Aorta (tissue), 5 donors: ENCODE data around the gene AKT3. TPM values are rescaled to one million over a fixed set of nuclear protein-coding genes. Genes with fewer than 3 reads are reported as not detected.
"Not testable (repeated sequence)": the region's sequence is repeated elsewhere in the genome, so short reads cannot be mapped to it uniquely, and the experiment has no call there.

Source experiments
- ATAC-seq: fragments of 200-7000 bp; cut with Tn5 transposase; one replicate; pipeline ENCODE4 v1.9.1; 2022; ENCODE audit warnings: moderate library complexity; ENCODE audit not compliant: low FRiP score
- DNase-seq, 2 donors: peaks; one replicate each; pipeline ENCODE4 v3.0.0-alpha.2; 2020
- H3K27ac ChIP-seq, 2 donors: one replicate each; pipeline ENCODE4 v1.5.1; 2013; ENCODE audit warnings: low read length in 2 of 2, mild to moderate bottlenecking in 2 of 2, moderate library complexity in 2 of 2, control low read depth in 1 of 2, inconsistent platforms in 1 of 2, low read depth in 1 of 2
- H3K27me3 ChIP-seq, 2 donors: one replicate each; pipeline ENCODE4 v1.6.1; 2013; ENCODE audit warnings: control low read depth in 1 of 2, low read length in 1 of 2, mild to moderate bottlenecking in 1 of 2, moderate library complexity in 1 of 2; ENCODE audit not compliant: insufficient read depth in 2 of 2, control insufficient read depth in 1 of 2
- H3K36me3 ChIP-seq, 2 donors: one replicate each; pipeline ENCODE4 v1.6.1; 2013; ENCODE audit warnings: control low read depth in 1 of 2, low read length in 1 of 2, mild to moderate bottlenecking in 1 of 2; ENCODE audit not compliant: insufficient read depth in 2 of 2, control insufficient read depth in 1 of 2
- H3K4me1 ChIP-seq, 2 donors: one replicate each; pipeline ENCODE4 v1.6.1; 2013; ENCODE audit warnings: low read length in 2 of 2, control low read depth in 1 of 2, mild to moderate bottlenecking in 1 of 2, moderate library complexity in 1 of 2; ENCODE audit not compliant: insufficient read depth in 2 of 2, control insufficient read depth in 1 of 2
- H3K4me3 ChIP-seq, 2 donors: one replicate each; pipeline ENCODE4 v1.5.1; 2013; ENCODE audit warnings: low read length in 2 of 2, control low read depth in 1 of 2, mild to moderate bottlenecking in 1 of 2
- H3K9me3 ChIP-seq: one replicate; pipeline ENCODE4 v1.6.1; 2013; ENCODE audit warnings: mild to moderate bottlenecking, low read length; ENCODE audit not compliant: control insufficient read depth
- WGBS, 2 donors: extraction: QIAGEN DNeasy Blood & Tissue Kit; methylation state at CpG; one replicate each; pipeline ENCODE4 v1.1.7; 2013; 5-methylcytosine and 5-hydroxymethylcytosine counted together
- intact Hi-C, 2 donors: fragments of 100-400 bp; cut with DNase I; formaldehyde crosslinking; loops; one replicate each; pipeline versions ENCODE4 v1.14.2 to v1.15.0; 2022
- polyA plus RNA-seq, 2 donors: library from polyadenylated mRNA; stranded (reverse); fragments of 200-250 nt; gene quantifications; one replicate each; pipeline ENCODE4 v1.2.3, GENCODE V29; 2013
- total RNA-seq, 2 donors: library from RNA; stranded (reverse); fragmentation: NEBNext Ultra II Directional; extraction: Animal tissue kit (Norgen Biotek cat#: 25700); gene quantifications; one replicate each; pipeline ENCODE4 v1.2.1, GENCODE V29; 2021
- donor health status: healthy with polysubstance abuse.
- donor health status: Bipolar disorder and iron deficiency.
- donor health status: DM: no; HTN: no; CAD: no.
- donor health status: DM: no; HTN: no; CAD: no.
- donor health status: DM: yes; HTN: yes; CAD: no.

The AKT3 gene
- total and polyA plus RNA-seq, 4 donors: 18.6 to 177 (median 104) TPM

- DNase-seq (no peak), ATAC-seq (no peak)
- intact Hi-C loops: no loop called here
- no peaks in the 10 kb centered on the region for H3K27me3 ChIP-seq
- H3K4me3 ChIP-seq: no peak overlapping the region
- H3K36me3 ChIP-seq: no peaks in the 10 kb centered on the region
- H3K9me3 ChIP-seq: no peaks in the 10 kb centered on the region
- no peak overlapping the region for H3K27ac ChIP-seq
- 33 to 50% methylated on average over 3 of the region's 3 CpGs for WGBS, 2 donors
- peaks cover 2 to 19% of the 10 kb centered on the region in 2 donors for H3K4me1 ChIP-seq
These were observed 59.6 kb downstream of the AKT3 start for GRCh38 chr1:243790404-243790803.

DNA sequence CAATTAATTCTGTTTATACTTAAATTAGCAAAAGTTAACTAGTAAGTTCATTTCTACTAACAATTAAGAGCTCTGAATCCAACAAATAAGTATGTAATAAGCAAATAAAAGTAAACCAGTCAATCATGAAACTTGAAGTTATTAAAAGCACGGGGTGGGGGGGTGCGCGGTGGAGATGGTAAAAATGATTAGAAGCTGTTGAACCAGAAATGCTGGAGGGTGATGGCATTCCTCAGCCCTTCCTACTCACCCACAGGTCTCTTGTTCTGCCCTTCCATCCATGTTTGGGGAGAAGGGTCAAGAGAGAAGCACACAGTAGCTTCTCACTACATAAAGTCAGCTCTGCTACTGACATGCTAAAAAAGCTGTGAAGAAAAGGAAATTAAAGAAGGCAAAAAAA lies 63.5 kb downstream of the AKT3 start:
- Histone ChIP-seq H3K4me1 (peaks cover 4 to 15% of the 10 kb centered on the region in 2 donors), H3K27ac (peak overlapping the region in 1 of 2 donors; percentile 1), H3K36me3 (no peaks in the 10 kb centered on the region), H3K4me3 (no peak overlapping the region), H3K9me3 (no peaks in the 10 kb centered on the region), H3K27me3 (no peaks in the 10 kb centered on the region)
- ATAC-seq (no peak), DNase-seq (no peak)
- 46 to 52% methylated on average over 3 of the region's 3 CpGs for WGBS, 2 donors
- intact Hi-C loops: no loop called here

DNA sequence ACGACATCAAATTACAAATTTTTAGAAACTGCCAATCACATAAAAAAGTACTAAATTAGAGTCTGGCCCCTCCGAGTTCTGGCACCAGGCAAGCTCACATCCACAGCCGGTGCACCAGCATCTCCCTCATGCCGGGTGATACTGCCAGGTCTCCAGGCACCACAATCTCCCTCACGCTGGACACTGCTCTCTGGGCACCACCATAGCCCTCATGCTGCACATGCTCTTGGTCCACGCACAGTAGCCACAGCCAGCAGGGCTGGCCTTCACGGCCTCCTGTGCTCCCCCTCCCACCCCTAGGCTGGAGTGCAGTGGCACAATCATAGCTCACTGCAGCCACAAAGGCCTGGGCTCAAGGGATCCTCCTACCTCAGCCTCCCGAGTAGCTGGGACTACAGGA lies 65.5 kb downstream of the AKT3 start:
- WGBS, 2 donors: 85 to 89% methylated on average over 8 of the region's 8 CpGs
- ATAC-seq (no peak), DNase-seq (no peak)
- Histone ChIP-seq H3K36me3 (no peaks in the 10 kb centered on the region), H3K4me1 (peaks cover 4 to 9% of the 10 kb centered on the region in 2 donors), H3K9me3 (no peaks in the 10 kb centered on the region), H3K4me3 (no peak overlapping the region), H3K27me3 (no peaks in the 10 kb centered on the region), H3K27ac (no peak overlapping the region)
- intact Hi-C loops: no loop called here

- WGBS, 2 donors: 42 to 44% methylated on average over 2 of the region's 2 CpGs
- ATAC-seq (no peak), DNase-seq (no peak)
- Histone ChIP-seq H3K36me3 (no peaks in the 10 kb centered on the region), H3K27me3 (no peaks in the 10 kb centered on the region), H3K27ac (no peak overlapping the region), H3K4me1 (peaks cover 4 to 9% of the 10 kb centered on the region in 2 donors), H3K9me3 (no peaks in the 10 kb centered on the region), H3K4me3 (no peak overlapping the region)
- intact Hi-C loops: no loop called here
These were observed 66.3 kb downstream of the AKT3 start for GRCh38 chr1:243783714-243784113.

DNA sequence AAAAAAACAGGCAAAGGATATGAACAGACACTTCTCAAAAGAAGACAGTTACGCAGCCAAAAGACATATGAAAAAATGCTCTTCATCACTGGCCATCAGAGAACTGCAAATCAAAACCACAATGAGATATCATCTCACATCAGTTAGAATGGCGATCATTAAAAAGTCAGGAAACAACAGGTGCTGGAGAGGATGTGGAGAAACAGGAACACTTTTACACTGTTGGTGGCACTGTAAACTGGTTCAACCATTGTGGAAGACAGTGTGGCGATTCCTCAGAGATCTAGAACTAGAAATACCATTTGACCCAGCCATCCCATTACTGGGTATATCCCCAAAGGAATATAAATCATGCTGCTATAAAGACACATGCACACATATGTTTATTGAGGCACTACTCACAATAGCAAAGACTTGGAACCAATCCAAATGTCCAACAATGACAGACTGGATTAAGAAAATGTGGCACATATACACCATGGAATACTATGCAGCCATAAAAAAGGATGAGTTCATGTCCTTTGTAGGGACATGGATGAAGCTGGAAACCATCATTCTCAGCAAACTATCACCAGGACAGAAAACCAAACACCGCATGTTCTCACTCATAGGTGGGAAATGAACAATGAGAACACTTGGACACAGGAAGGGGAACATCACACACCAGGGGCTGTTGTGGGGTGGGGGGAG lies 77.5 kb downstream of the AKT3 start:
- intact Hi-C loops, H3K4me3 ChIP-seq, H3K36me3 ChIP-seq, ATAC-seq, H3K4me1 ChIP-seq, DNase-seq, H3K27ac ChIP-seq, H3K27me3 ChIP-seq, H3K9me3 ChIP-seq: not testable (repeated sequence)
- 98 to 99% methylated on average over 4 of the region's 4 CpGs for WGBS, 2 donors

DNA sequence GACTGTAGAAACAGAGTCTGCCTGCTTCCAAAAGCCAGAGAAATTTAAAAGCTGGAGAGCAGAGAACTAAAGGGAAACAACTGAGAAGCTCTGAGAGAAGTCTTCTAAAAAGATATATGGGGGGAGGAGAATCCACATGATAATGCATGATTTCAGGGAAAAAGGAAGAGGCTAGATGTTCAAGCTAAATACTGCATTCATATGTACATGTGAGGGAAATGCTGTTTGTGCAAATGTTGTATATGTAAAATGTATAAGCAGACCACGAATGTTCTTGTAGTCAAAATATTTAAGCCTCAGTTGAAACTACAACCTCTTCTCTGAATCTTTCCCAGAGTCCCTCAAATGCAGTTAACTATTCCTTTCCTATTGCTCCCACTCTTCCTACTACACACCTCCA lies 79.2 kb downstream of the AKT3 start:
- Histone ChIP-seq H3K27me3 (no peaks in the 10 kb centered on the region), H3K4me3 (no peak overlapping the region), H3K27ac (no peak overlapping the region), H3K4me1 (no peaks in the 10 kb centered on the region), H3K36me3 (no peaks in the 10 kb centered on the region), H3K9me3 (no peaks in the 10 kb centered on the region)
- DNase-seq (no peak), ATAC-seq (no peak)
- 36 to 42% methylated on average over 1 of the region's 1 CpG for WGBS, 2 donors
- intact Hi-C loops: no loop called here

DNA sequence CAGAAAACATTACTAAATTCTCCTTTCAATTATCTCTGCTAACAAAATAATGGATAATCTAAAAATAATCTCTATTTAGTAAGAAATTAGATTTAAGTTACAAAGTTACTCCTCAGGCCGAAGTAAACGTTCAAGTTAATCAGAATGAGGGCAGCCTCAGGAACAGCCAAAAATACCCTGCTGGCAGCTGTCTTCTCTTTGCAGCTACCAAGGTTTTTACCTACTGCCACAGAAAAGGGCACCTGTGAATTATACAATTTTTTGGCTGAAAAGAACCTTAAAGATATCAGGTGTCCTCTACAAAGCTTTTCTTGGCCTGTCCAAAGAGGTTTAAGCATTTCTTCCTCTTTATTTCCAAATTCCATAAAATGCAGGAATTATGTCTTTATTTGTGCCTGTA lies 84.4 kb downstream of the AKT3 start:
- intact Hi-C loops: no loop called here
- H3K27me3 ChIP-seq: no peaks in the 10 kb centered on the region
- no peaks in the 10 kb centered on the region for H3K36me3 ChIP-seq
- no peaks in the 10 kb centered on the region for H3K9me3 ChIP-seq
- H3K27ac ChIP-seq: no peak overlapping the region
- WGBS, 2 donors: 27 to 36% methylated on average over 2 of the region's 2 CpGs
- DNase-seq: no peak
- no peak for ATAC-seq
- peaks cover 0 to 2% of the 10 kb centered on the region in 2 donors for H3K4me1 ChIP-seq
- H3K4me3 ChIP-seq: no peak overlapping the region

GRCh38 chr1:243763806-243764205 lies 86.2 kb downstream of the AKT3 start:
- H3K4me3 ChIP-seq: no peak overlapping the region
- H3K36me3 ChIP-seq: no peaks in the 10 kb centered on the region
- ATAC-seq: no peak
- 63 to 68% methylated on average over 5 of the region's 5 CpGs for WGBS, 2 donors
- H3K9me3 ChIP-seq: no peaks in the 10 kb centered on the region
- no peak overlapping the region for H3K27ac ChIP-seq
- DNase-seq: no peak
- H3K4me1 ChIP-seq: peaks cover 0 to 4% of the 10 kb centered on the region in 2 donors
- H3K27me3 ChIP-seq: no peaks in the 10 kb centered on the region
- intact Hi-C loops: no loop called here

DNA sequence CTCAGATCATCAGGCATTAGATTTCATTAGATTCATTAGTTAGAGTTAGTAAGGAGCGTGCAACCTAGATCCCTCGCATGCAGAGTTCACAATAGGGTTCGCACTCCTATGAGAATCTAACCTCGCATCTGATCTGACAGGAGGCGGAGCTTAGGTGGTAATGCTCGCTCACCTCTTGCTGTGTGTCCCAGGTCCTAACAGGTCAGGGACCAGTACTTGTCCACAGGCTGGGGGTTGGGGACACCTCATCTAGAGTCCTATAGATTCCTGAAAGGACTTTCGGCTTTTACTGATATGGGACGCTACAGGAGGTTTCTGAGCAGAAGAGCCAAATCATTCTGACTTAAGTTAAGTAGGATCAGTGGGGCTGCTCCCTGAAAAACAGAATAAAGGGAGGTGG lies 91.4 kb downstream of the AKT3 start:
- H3K27ac ChIP-seq: no peak overlapping the region
- DNase-seq (no peak), ATAC-seq (no peak)
- no peaks in the 10 kb centered on the region for H3K27me3 ChIP-seq
- no peaks in the 10 kb centered on the region for H3K36me3 ChIP-seq
- peaks cover 0 to 7% of the 10 kb centered on the region in 2 donors for H3K4me1 ChIP-seq
- WGBS, 2 donors: 94 to 97% methylated on average over 8 of the region's 8 CpGs
- intact Hi-C loops: no loop called here
- H3K4me3 ChIP-seq: no peak overlapping the region
- no peaks in the 10 kb centered on the region for H3K9me3 ChIP-seq
